Ovary (tissue), 9 donors: ENCODE results near the gene POU6F2. TPM values are rescaled to one million over a fixed set of nuclear protein-coding genes. Genes with fewer than 3 reads are reported as not detected.

Experiments used
- DNase-seq, 5 donors: peaks; one replicate each; pipeline ENCODE4 v3.0.0-alpha.2; 2019 to 2020
- H3K27ac ChIP-seq, 2 donors: fragments of 200-600 bp; one replicate each; pipeline versions ENCODE4 v1.5.1 to v1.8.0; 2019 to 2022
- H3K27me3 ChIP-seq: fragments of 200-600 bp; one replicate; pipeline ENCODE4 v1.8.0; 2022
- H3K36me3 ChIP-seq: fragments of 200-600 bp; sonication (generic); one replicate; pipeline ENCODE4 v1.5.1; 2019
- H3K4me1 ChIP-seq: one replicate; pipeline ENCODE4 v1.8.1; 2013; ENCODE audit warnings: mild to moderate bottlenecking, moderate library complexity; ENCODE audit not compliant: insufficient read depth
- H3K4me3 ChIP-seq: fragments of 200-600 bp; sonication (generic); one replicate; pipeline ENCODE4 v1.5.1; 2017
- H3K9me3 ChIP-seq, 2 donors: fragments of 200-600 bp in 1 of 2; sonication (generic) in 1 of 2; one replicate each; pipeline versions ENCODE4 v1.5.1 to v1.8.1; 2013 to 2019; ENCODE audit warnings: mild to moderate bottlenecking in 1 of 2, moderate library complexity in 1 of 2
- EP300 ChIP-seq: sonication (generic); formaldehyde crosslinking; IDR thresholded peaks from one replicate; pipeline ENCODE4 v1.6.1; 2017; ENCODE audit warnings: antibody characterized with exemption
- POLR2A ChIP-seq: fragments of 450-650 bp; IDR thresholded peaks from one replicate; pipeline ENCODE4 v1.6.1; 2017; ENCODE audit warnings: antibody characterized with exemption, mild to moderate bottlenecking, moderate library complexity
- WGBS, 3 donors: extraction: QIAGEN DNeasy Blood & Tissue Kit in 1 of 3; methylation state at CpG; one replicate each; pipeline versions ENCODE4 v1.1.5 to v1.1.7; 2013 to 2017; 5-methylcytosine and 5-hydroxymethylcytosine counted together
- intact Hi-C, 4 donors: fragments of 100-400 bp; cut with DNase I; formaldehyde crosslinking; loops; one replicate each; pipeline versions ENCODE4 v1.11.0 to v1.15.1; 2022 to 2023
- polyA plus RNA-seq, 2 donors: library from polyadenylated mRNA; stranded (reverse); fragments of 200-250 nt in 1 of 2; fragments of 350-450 nt in 1 of 2; fragmentation: Illumina TruSeq in 1 of 2; extraction: RNeasy Lipid Tissue Mini Kit (QIAGEN cat#74804) in 1 of 2; gene quantifications; one replicate each; pipeline ENCODE4 v1.2.3, GENCODE V29; 2013 to 2014
- total RNA-seq, 7 donors: library from RNA; depleted of rRNA in 2 of 7; stranded (reverse); fragments of >200 nt in 2 of 7; fragmentation: NEBNext Ultra II Directional in 3 of 7; extraction: Animal tissue kit (Norgen Biotek cat#: 25700) in 3 of 7; gene quantifications; one replicate each; pipeline versions ENCODE4 v1.1.0 to v1.2.4, GENCODE V29; 2016 to 2023
- TF ChIP-seq, protein P1 (sequence below), 3 donors: fragments of 450-650 bp in 2 of 3; fragments of 200-600 bp in 1 of 3; IDR thresholded peaks; one replicate each; pipeline versions ENCODE4 v1.5.1 to v1.8.0; 2016 to 2022; ENCODE audit warnings: antibody characterized with exemption in 3 of 3, mild to moderate bottlenecking in 1 of 3
- donor health status: DM: no; HTN: no; CAD: no; lungs with moderate emphysema.
- donor health status: DM: no; HTN: no; CAD: no.
- donor health status: Bipolar disorder and iron deficiency.
- donor health status: DM: yes; HTN: yes; CAD: no.
- donor health status: DM: no; HTN: no; CAD: no.
- donor health status: DM: yes; HTN: yes; CAD: no.

Gene POU6F2
- total and polyA plus RNA-seq, 9 donors, result 0.17 to 2.0 (median 0.61) TPM

DNA sequence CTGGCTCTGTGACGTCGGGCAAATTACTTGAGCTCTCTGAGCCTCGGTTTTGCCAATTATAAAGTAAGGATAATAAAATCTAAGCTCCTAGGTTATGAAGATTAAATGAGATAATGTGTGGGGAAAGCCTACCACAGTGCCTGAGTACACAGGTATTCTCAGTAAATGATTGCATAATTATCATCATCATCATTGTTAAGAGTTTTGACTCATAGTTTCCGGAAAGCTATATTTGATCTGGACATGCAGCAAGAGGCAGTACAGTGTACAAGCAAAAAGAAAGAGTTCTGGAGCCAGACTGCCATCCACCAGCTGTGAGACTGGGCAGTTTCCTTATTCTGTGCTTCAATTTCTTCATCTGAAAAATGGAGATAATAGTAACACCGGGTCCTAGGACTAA, 432.9 kb downstream of the POU6F2 start:
- peaks cover 2% of the 10 kb centered on the region for H3K4me1 ChIP-seq
- intact Hi-C loops, result no loop called here
- no peaks in the 10 kb centered on the region for H3K27me3 ChIP-seq
- DNase-seq, result no peak
- no peak overlapping the region for H3K27ac ChIP-seq
- H3K4me3 ChIP-seq, result no peak overlapping the region
- no peaks in the 10 kb centered on the region for H3K9me3 ChIP-seq
- WGBS, 3 donors, result 87 to 93% (median 93%) methylated on average over 5 of the region's 5 CpGs
- TF ChIP-seq, protein P1, sequence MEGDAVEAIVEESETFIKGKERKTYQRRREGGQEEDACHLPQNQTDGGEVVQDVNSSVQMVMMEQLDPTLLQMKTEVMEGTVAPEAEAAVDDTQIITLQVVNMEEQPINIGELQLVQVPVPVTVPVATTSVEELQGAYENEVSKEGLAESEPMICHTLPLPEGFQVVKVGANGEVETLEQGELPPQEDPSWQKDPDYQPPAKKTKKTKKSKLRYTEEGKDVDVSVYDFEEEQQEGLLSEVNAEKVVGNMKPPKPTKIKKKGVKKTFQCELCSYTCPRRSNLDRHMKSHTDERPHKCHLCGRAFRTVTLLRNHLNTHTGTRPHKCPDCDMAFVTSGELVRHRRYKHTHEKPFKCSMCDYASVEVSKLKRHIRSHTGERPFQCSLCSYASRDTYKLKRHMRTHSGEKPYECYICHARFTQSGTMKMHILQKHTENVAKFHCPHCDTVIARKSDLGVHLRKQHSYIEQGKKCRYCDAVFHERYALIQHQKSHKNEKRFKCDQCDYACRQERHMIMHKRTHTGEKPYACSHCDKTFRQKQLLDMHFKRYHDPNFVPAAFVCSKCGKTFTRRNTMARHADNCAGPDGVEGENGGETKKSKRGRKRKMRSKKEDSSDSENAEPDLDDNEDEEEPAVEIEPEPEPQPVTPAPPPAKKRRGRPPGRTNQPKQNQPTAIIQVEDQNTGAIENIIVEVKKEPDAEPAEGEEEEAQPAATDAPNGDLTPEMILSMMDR (IDR thresholded peaks at IDR 0.05), result no peak
- TF ChIP-seq POLR2A (no peak), EP300 (no peak)
- no peaks in the 10 kb centered on the region for H3K36me3 ChIP-seq

DNA sequence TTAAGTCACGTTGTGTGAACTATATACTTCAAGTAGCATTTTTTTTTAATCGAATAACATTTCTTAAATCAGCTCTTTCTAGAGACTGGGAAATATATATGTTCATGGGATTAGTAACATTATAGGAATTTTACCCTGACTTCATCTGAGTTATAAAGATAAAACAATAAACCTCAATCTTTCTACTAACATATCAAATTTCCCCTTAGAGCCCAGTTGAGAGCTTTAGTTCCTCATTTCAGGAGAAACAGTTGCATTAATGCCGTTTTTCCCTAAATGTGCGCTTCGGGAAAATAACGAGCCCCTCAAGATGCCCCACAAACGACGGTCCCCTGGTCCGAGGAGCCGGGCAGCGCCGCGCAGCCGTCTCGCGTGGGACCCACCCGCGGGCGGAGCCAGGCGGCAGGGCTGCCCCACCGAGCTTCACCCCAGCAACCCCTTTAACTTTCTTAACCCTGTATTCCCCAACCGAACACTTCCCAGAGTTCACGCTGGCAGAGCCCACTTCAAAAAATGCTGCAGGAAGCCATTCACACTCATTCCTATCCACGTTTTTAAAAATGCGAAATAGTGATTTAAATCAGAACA, 436.0 kb downstream of the POU6F2 start:
- Histone ChIP-seq H3K9me3 (no peaks in the 10 kb centered on the region), H3K4me1 (peaks cover 2% of the 10 kb centered on the region), H3K27ac (no peak overlapping the region), H3K27me3 (no peaks in the 10 kb centered on the region), H3K36me3 (no peaks in the 10 kb centered on the region), H3K4me3 (peak overlapping the region; percentile 45)
- 6 to 7% (median 7%) methylated on average over 25 of the region's 25 CpGs for WGBS, 3 donors
- no peak for DNase-seq
- intact Hi-C loops, result no loop called here
- TF ChIP-seq, protein P1 (IDR thresholded peaks at IDR 0.05), result no peak
- TF ChIP-seq POLR2A (no peak), EP300 (no peak)

DNA sequence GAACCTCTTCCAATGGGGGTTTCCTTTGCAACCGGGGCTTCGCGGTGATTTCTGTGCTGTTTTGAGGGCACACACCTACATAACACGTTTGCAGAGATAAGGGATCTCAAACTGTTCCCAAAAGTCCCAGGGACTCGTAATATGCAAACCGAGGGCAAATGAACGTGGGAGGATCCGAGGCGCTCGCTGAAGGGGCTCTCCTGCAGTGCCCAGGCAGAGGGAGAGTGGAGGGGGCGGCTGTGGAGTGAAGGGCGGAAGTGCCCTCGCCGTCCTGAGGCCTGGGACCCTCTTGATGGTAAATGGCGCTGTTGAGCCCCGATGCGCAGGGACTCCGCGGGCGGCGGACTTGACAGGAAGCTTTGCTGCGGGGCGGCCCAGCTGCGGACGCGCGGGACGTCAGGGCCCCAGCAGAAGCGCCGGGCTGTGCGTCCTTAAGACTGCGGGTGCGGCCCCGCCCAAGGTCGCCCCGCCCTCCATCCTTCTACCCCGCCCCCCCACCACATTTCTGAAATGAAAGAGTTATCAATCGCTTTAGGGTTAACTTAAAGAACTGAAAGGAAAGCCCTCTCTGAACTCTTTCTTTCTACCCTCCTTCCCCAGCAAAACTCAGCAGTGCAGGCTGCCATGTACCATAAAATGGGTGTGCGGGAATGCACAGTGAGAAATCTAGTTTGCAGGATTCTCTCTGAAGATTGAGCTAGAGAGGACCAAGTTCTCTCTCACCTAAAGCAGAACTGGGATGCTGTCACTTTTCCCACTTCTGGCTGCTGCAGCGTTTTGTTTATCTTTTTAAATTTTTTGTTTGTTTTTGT, 436.7 kb downstream of the POU6F2 start:
- TF ChIP-seq, protein P1 (IDR thresholded peaks at IDR 0.05), result no peak
- TF ChIP-seq POLR2A (no peak), EP300 (no peak)
- Histone ChIP-seq H3K36me3 (no peaks in the 10 kb centered on the region), H3K27ac (no peak overlapping the region), H3K9me3 (no peaks in the 10 kb centered on the region), H3K27me3 (no peaks in the 10 kb centered on the region), H3K4me3 (peak overlapping the region; percentile 45), H3K4me1 (peaks cover 2% of the 10 kb centered on the region)
- DNase-seq, result peak in 3 of 5 donors; percentile 9 to 42 (median 32)
- intact Hi-C loops, result no loop called here
- WGBS, 3 donors, result 1% methylated on average over 40 of the region's 40 CpGs

DNA sequence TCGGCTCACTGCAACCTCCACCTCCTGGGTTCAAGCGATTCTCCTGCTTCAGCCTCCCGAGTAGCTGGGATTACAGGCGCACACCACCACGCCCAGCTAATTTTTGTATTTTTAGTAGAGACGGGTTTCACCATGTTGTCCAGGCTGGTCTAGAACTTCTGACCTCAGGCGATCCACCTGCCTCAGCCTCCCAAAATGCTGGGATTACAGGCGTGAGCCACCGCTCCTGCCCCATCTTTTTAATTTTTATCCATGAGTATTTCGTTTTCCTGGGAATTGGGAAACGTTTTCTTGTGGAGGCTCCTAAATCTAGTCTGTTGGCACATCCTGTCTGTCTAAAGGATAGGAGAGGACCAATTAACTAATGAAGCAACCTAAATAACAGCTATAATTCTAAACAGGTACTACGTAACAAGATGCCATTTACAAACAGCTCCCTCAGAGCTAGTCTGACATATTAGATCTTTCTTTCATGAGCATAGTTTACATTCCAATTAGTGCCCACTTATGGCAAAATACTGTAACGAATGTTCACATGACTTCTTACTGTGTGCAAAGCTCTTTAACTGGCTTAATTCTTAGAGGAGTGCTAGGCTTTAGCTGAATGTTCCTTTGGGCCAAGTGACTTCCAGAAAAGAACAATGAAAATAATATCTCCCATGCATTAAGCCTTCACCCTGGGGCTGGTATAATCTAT, 437.5 kb downstream of the POU6F2 start:
- no peak overlapping the region for H3K27ac ChIP-seq
- H3K27me3 ChIP-seq, result no peaks in the 10 kb centered on the region
- H3K4me3 ChIP-seq, result no peak overlapping the region
- TF ChIP-seq POLR2A (no peak), EP300 (no peak)
- TF ChIP-seq, protein P1 (IDR thresholded peaks at IDR 0.05), result no peak
- WGBS, 3 donors, result 68 to 77% (median 74%) methylated on average over 13 of the region's 13 CpGs
- peaks cover 2% of the 10 kb centered on the region for H3K4me1 ChIP-seq
- no peaks in the 10 kb centered on the region for H3K9me3 ChIP-seq
- H3K36me3 ChIP-seq, result no peaks in the 10 kb centered on the region
- no peak for DNase-seq
- intact Hi-C loops, result no loop called here
